Pericardium fibroblast (primary cell): ENCODE measurements around the gene DMRTC2. TPM values are rescaled to one million over a fixed set of nuclear protein-coding genes. Genes with fewer than 3 reads are reported as not detected.

Source experiments
- total RNA-seq: library from RNA; depleted of rRNA; stranded (reverse); fragments of >200 nt; gene quantifications from 2 replicates; pipeline ENCODE4 v1.2.3, GENCODE V29; 2015

DMRTC2 gene
- not detected in 2 replicates for total RNA-seq

DNA sequence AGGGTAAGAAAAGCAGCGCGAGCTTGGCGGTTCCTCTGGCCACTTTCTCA, at the start of gene DMRTC2:
DMRTC2 (plus strand) TSS at position 42 of the 50 bp plus-strand sequence. CDS start 2,387 bp downstream, outside the sequence.

DNA sequence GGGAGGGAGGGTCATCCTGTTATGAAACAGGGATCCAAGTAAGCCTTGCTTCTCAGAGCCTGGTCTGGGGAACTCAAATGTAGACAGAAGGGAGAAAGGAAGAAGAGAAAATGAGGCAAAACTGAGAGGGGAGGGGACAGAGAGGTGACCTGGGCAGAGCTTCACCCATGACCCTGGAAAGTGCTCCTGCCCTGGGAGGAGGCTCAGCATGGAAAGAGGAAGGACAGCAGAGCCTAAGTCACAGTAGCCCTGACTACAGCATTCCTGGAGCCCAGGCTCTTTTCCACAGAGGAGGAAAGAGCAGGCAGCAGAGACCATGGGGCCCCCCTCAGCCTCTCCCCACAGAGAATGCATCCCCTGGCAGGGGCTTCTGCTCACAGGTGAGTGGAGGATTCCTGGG, 48.5 kb upstream of the DMRTC2 start, which contains the start of gene CEACAM3:
CEACAM3 (plus strand) TSS at position 226 of the 400 bp plus-strand sequence; CDS start at position 317, 91 bp downstream.

DNA sequence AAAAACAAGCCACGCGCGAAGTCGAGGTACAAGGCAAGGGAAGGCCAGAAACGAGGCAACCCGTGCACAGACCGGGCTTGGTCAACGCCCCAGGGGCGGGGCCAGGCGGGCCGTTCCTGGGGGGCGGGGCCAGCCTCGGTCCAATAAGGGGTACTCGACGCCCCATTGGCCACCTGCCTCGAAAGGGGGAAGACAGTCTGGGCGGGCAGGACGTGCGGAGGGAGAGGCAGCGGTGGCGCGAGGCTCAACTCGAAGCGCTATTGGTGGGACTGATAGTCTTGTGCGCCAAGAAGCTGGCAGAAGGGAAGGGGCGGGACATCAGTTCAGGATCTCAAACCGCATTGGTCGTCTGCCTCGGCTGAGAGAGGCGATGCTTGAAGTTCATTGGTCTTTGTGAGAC, 241 bp upstream of the DMRTC2 start, which contains the start of gene LYPD4:
LYPD4 (minus strand) TSS at position 83 of the 400 bp plus-strand sequence. CDS start 5,398 bp downstream, outside the sequence.

DNA sequence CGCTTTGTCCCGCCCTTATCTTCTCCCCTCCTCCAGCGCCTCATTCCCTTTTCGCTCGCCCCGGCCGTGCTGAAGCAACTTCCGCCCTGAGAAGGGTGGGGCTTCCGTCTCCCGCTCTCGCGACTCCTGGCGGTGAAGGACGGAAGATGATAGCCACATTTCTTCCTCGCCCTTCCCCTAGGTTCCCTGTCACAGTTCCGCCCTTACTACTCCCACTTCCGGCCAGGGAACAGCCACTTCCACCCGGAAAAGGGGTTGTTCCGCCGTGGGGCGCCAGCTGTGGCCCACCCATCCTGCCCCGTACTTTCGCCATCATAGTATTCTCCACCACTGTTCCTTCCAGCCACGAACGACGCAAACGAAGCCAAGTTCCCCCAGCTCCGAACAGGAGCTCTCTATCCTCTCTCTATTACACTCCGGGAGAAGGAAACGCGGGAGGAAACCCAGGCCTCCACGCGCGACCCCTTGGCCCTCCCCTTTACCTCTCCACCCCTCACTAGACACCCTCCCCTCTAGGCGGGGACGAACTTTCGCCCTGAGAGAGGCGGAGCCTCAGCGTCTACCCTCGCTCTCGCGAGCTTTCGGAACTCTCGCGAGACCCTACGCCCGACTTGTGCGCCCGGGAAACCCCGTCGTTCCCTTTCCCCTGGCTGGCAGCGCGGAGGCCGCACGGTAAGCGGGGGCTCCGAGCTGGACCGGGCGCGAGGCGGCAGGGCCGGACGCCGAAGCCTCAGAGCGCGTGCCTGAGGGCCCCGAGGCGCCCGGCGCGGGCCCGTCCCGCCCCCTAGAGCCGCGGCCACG, 15.0 kb downstream of the DMRTC2 start, which contains the start of gene RPS19:
RPS19 (plus strand) TSS at position 638 of the 801 bp plus-strand sequence. CDS start 520 bp downstream, outside the sequence.

DNA sequence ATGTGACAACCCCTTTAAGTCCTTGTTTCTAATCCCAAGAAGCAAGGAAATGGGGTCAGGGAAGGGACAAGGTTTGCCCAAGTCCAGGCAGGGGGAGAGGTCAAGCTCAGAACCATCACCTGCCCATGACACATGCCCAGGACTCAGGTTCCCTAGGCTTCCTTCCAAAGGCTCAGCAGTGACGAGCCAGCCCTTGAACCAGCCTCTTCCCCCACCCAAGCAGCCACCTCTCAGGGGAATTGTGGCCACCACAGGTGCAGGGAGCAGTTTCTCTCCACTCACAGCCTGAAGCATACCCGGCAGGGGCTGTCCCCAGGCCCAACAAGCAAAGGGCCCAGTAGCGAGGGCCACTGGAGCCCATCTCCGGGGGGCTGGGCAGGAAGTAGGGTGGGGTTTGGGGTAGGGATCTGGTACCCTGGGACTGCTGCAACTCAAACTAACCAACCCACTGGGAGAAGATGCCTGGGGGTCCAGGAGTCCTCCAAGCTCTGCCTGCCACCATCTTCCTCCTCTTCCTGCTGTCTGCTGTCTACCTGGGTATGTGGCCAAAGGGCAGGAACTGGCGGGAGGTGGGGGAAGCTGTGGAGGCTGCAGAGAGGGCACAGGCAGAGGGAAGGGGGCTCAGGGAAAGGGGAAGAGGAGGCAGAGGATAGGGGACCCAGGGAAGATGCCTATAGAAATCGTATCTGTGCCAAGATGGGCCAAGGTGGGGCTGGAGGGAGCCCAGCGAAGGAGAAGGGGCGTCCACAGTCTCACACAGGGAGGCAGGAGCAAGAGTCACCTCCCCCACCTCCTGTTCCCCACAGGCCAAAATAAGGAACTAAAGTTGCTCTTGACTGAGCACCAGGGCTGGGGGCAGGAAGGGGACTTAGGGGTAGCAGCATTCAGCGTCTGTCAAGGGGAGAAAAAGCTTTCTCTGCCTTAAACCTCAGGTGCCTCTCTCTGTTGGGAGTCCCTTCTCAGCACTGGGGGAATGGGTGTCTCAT, 32.3 kb downstream of the DMRTC2 start, which contains the start of gene CD79A:
CD79A (plus strand) TSS at position 433 of the 986 bp plus-strand sequence; CDS start at position 459, 26 bp downstream.

DNA sequence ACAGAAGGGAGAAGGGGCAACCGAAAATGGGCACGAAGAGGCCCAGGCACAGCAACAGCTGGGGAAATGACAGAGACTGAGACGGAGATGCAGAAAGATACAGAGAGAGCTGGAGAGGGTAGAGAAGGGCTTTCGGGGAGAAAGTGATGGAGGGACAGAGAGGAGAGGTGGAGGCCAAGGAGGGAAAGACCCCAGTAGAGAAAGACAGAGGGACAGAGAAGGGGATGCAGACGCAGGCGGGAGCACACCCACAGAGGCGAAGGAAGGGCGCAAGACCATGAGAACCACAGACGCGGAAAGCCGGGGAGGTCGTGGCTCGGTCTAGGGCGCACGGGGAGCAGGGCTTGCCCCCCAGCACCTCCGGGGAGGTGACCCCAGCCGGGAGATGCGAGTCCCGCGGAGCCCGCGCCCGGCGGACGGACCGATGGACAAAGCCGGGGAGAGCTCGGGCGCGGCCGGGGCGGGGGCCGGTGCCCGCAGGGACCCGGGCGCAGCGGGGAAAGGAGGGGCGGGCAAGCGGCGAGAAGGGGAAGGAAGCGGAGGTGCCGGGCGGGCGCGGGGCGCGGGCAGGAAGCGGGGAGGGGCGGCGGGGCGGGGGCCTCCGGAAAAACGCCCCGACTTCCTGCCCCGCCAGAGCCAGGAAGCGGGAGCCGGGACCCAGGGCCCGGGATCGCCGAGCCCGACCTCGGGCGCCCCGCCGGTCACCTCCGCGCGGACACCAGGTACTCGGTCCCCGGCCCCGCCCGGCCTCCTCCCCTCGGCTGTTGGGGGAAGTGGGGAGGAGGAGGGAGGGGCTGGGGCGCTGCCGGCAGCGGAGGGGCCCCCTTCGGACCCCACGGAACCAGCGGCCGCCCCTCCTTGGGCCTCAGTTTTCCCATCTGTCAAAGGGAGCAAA, 38.0 kb downstream of the DMRTC2 start, which contains the start of gene ARHGEF1:
ARHGEF1 (plus strand) TSS at position 617 of the 895 bp plus-strand sequence. CDS start 4,899 bp downstream, outside the sequence.

Other genes with a start within 250 kb of the DMRTC2 start
- not detected in 2 replicates for gene CEACAM4, start 218.0 kb upstream of the DMRTC2 start, total RNA-seq
- gene CEACAM7, start 156.8 kb upstream of the DMRTC2 start, total RNA-seq, result not detected in 2 replicates
- gene CEACAM5, start 136.4 kb upstream of the DMRTC2 start, total RNA-seq, result not detected in 2 replicates
- not detected in 2 replicates for gene CEACAM6, start 89.5 kb upstream of the DMRTC2 start, total RNA-seq
- gene CEACAM3, start 48.5 kb upstream of the DMRTC2 start, total RNA-seq, result not detected in 2 replicates
- not detected in 2 replicates for gene LYPD4, start 359 bp upstream of the DMRTC2 start, total RNA-seq
- gene RPS19, start 15.2 kb downstream of the DMRTC2 start, total RNA-seq, result 2,273 and 2,973 TPM in 2 replicates
- 0.35 TPM in 1 of 2 replicates, not detected in the other for gene CD79A, start 32.2 kb downstream of the DMRTC2 start, total RNA-seq
- gene ARHGEF1, start 38.1 kb downstream of the DMRTC2 start, total RNA-seq, result 38.1 and 53.3 TPM in 2 replicates
- 0.23 and 0.77 TPM in 2 replicates for gene ERFL, start 83.4 kb downstream of the DMRTC2 start, total RNA-seq
- 305 and 454 TPM in 2 replicates for gene RABAC1, start 114.3 kb downstream of the DMRTC2 start, total RNA-seq
- 0.34 TPM in 1 of 2 replicates, not detected in the other for gene ATP1A3, start 149.2 kb downstream of the DMRTC2 start, total RNA-seq
- 0.77 TPM in 1 of 2 replicates, not detected in the other for gene GRIK5, start 225.2 kb downstream of the DMRTC2 start, total RNA-seq
- gene ZNF574, start 231.1 kb downstream of the DMRTC2 start, total RNA-seq, result 12.5 and 20.0 TPM in 2 replicates